Sigmoid colon (tissue), 4 donors: ENCODE data around the gene SMARCA2.

Source experiments
- EP300 ChIP-seq, 4 donors: sonication (generic); formaldehyde crosslinking; IDR thresholded peaks; one replicate each; pipeline ENCODE4 v1.6.1; 2017; ENCODE audit warnings: antibody characterized with exemption in 4 of 4
- POLR2A ChIP-seq, 2 donors: fragments of 450-650 bp; IDR thresholded peaks; one replicate each; pipeline ENCODE4 v1.6.1; 2016; ENCODE audit warnings: antibody characterized with exemption in 2 of 2, mild to moderate bottlenecking in 2 of 2, moderate library complexity in 2 of 2
- POLR2AphosphoS5 ChIP-seq, 4 donors: sonication (generic); formaldehyde crosslinking; IDR thresholded peaks; one replicate each; pipeline ENCODE4 v1.6.1; 2017; ENCODE audit warnings: antibody characterized with exemption in 4 of 4
- TF ChIP-seq, protein P1 (sequence below), 4 experiments: fragments of 450-650 bp in 3 of 4; fragments of 200-600 bp in 1 of 4; IDR thresholded peaks; one replicate each; pipeline ENCODE4 v1.5.1; 2016 to 2019; ENCODE audit warnings: antibody characterized with exemption in 4 of 4, mild to moderate bottlenecking in 3 of 4, moderate library complexity in 2 of 4

- TF ChIP-seq, protein P1, sequence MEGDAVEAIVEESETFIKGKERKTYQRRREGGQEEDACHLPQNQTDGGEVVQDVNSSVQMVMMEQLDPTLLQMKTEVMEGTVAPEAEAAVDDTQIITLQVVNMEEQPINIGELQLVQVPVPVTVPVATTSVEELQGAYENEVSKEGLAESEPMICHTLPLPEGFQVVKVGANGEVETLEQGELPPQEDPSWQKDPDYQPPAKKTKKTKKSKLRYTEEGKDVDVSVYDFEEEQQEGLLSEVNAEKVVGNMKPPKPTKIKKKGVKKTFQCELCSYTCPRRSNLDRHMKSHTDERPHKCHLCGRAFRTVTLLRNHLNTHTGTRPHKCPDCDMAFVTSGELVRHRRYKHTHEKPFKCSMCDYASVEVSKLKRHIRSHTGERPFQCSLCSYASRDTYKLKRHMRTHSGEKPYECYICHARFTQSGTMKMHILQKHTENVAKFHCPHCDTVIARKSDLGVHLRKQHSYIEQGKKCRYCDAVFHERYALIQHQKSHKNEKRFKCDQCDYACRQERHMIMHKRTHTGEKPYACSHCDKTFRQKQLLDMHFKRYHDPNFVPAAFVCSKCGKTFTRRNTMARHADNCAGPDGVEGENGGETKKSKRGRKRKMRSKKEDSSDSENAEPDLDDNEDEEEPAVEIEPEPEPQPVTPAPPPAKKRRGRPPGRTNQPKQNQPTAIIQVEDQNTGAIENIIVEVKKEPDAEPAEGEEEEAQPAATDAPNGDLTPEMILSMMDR (IDR thresholded peaks at IDR 0.05), result no peak
- TF ChIP-seq POLR2A (IDR thresholded peaks at IDR 0.05) (no peak), POLR2AphosphoS5 (IDR thresholded peaks at IDR 0.05) (no peak), EP300 (IDR thresholded peaks at IDR 0.05) (no peak)
Observed at GRCh38 chr9:2215921-2216441, 200.8 kb downstream of the SMARCA2 start.
